Measurements from ENCODE around the gene EPG5.

Gene EPG5

GRCh38 chr18:45910405-45911023, 56.6 kb downstream of the EPG5 start:
- peak; percentile 21 for DNase-seq (ENCODE audit: low read depth)

GRCh38 chr18:45901654-45902210, 65.4 kb downstream of the EPG5 start:
- DNase-seq (ENCODE audit: low read depth), result no peak

GRCh38 chr18:45900623-45901022, 66.5 kb downstream of the EPG5 start:
- DNase-seq (ENCODE audit: low read depth), result no peak

GRCh38 chr18:45896991-45897390, 70.1 kb downstream of the EPG5 start:
- no peak for DNase-seq (ENCODE audit: low read depth)

GRCh38 chr18:45896452-45896851, 70.7 kb downstream of the EPG5 start:
- DNase-seq (ENCODE audit: low read depth), result no peak

- DNase-seq (ENCODE audit: low read depth), result no peak
Measured at GRCh38 chr18:45895339-45895738, 71.8 kb downstream of the EPG5 start.

GRCh38 chr18:45894818-45895217, 72.3 kb downstream of the EPG5 start:
- no peak for DNase-seq (ENCODE audit: low read depth)

- no peak for DNase-seq (ENCODE audit: low read depth)
Measured at GRCh38 chr18:45891806-45892205, 75.3 kb downstream of the EPG5 start.

GRCh38 chr18:45890606-45891005, 76.5 kb downstream of the EPG5 start:
- no peak for DNase-seq (ENCODE audit: low read depth)

- DNase-seq (ENCODE audit: low read depth), result no peak
Measured at GRCh38 chr18:45889419-45890064, 77.6 kb downstream of the EPG5 start.

GRCh38 chr18:45887585-45887984, 79.5 kb downstream of the EPG5 start:
- no peak for DNase-seq (ENCODE audit: low read depth)

GRCh38 chr18:45880876-45881558, 86.1 kb downstream of the EPG5 start:
- DNase-seq (ENCODE audit: low read depth), result no peak

- peak; percentile 47 for DNase-seq (ENCODE audit: low read depth)
Measured at GRCh38 chr18:45879681-45880655, 87.2 kb downstream of the EPG5 start.

GRCh38 chr18:45877403-45877802, 89.7 kb downstream of the EPG5 start:
- DNase-seq (ENCODE audit: low read depth), result no peak

GRCh38 chr18:45876161-45876560, 91.0 kb downstream of the EPG5 start:
- no peak for DNase-seq (ENCODE audit: low read depth)

GRCh38 chr18:45874491-45875184, 92.5 kb downstream of the EPG5 start:
- peak; percentile 25 for DNase-seq (ENCODE audit: low read depth)

- DNase-seq (ENCODE audit: low read depth), result no peak
Measured at GRCh38 chr18:45871431-45872084, 95.6 kb downstream of the EPG5 start.

- DNase-seq (ENCODE audit: low read depth), result no peak
Measured at GRCh38 chr18:45870419-45870818, 96.7 kb downstream of the EPG5 start.

GRCh38 chr18:45865466-45865865, 101.7 kb downstream of the EPG5 start:
- no peak for DNase-seq (ENCODE audit: low read depth)

- no peak for DNase-seq (ENCODE audit: low read depth)
Measured at GRCh38 chr18:45864081-45864480, 103.0 kb downstream of the EPG5 start.

GRCh38 chr18:45863469-45863868, 103.7 kb downstream of the EPG5 start:
- DNase-seq (ENCODE audit: low read depth), result no peak
